HG03457 (cell line): ENCODE results near the gene AGO1.
"Not testable (repeated sequence)": the region's sequence is repeated elsewhere in the genome, so short reads cannot be mapped to it uniquely, and the experiment has no call there.

Experiments
- ATAC-seq: cut with Tn5 transposase; IDR thresholded peaks from one replicate; pipeline ENCODE4 v1.9.1; 2021; ENCODE audit warnings: moderate number of reproducible peaks; ENCODE audit not compliant: unreplicated experiment

The AGO1 gene

GRCh38 chr1:35869245-35869950 is 13.6 kb upstream of the AGO1 start:
- ATAC-seq = not testable (repeated sequence)

- no peak for ATAC-seq
Measured at GRCh38 chr1:35870651-35871309, 12.2 kb upstream of the AGO1 start.

- no peak for ATAC-seq
Measured at GRCh38 chr1:35873243-35873750, 9.7 kb upstream of the AGO1 start.

DNA sequence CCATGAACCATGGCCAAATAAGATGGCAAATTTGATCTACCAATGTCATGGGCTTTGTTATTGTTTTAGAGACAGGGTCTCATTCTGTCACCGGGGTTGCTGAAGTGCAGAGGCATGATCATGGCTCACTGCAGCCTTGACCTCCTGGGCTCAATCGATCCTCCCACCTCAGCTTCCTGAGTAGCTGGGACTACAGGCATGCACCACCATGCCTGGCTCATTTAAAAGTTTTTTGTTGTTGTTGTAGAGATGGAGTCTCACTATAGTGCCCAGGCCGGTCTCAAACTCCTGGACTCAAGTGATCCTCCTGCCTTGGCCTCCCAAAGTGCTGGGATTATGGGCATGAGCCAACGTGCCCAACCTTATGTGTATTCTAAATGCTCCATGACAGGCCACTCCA is 8.9 kb upstream of the AGO1 start:
- not testable (repeated sequence) for ATAC-seq

DNA sequence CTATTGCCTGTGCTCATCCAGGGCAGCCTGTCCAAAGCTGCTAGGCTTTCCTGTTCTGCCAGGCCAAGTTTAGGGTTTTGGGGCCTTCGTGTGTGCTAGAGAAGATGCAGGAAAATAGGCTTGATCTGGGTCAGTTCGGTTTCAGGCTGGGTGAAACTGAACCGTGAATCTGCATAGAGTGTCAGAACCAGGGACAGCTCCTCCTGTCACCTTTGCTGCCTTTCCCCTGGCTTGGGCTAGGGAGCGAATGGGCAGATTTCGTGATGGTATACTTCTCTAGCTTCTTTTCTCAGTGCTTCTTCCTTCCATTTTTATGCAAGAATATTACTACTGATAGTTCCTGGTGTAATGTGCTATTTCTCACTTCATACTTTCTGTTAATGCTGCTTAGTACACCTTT is 6.0 kb upstream of the AGO1 start:
- no peak for ATAC-seq

GRCh38 chr1:35881850-35882273 is 1.1 kb upstream of the AGO1 start:
- ATAC-seq = no peak

- no peak for ATAC-seq
Measured at GRCh38 chr1:35882586-35882944, 444 bp upstream of the AGO1 start.

DNA sequence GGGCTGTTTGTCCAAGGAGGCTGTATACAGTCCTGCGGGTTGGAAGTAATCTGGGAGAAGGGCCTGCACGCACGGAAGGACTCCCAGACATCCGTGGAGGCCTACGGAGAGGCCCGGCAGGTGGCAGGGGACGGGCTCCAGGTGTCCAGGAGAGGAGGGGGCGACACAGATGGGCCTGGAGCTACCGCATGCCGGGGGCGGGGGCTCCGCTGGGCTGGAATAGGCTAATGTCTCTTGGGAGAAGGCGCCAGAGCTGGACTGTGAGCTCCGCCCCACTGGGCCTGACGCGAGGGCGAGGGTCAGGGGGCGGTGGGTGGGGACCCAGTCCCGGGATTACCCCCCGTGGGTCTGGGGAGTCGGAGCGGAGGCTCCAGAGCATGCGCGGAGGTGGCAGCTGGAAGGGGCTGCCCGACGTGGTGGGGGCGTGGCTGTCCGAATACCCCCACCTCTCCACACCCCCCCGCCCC is 659 bp downstream of the AGO1 start:
- no peak for ATAC-seq

DNA sequence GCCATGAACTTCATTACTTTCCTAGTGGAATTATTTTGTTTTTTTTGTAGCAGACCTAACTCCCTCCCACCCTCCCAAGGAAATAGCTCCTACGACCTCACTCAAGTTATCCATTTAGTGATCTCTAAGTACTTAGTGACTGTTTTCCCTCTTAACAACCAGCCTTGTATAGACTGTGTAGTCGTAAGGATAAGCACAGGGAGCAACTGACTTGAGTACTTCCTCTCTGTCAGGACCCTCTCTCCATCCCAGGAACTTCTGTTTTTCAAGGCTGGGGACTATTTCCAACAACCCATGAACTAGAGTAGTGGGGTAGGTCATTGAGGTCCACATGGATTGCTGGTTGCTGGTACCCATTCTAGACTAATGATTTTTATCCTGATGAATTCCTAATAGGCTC is 1.9 kb downstream of the AGO1 start:
- no peak for ATAC-seq

DNA sequence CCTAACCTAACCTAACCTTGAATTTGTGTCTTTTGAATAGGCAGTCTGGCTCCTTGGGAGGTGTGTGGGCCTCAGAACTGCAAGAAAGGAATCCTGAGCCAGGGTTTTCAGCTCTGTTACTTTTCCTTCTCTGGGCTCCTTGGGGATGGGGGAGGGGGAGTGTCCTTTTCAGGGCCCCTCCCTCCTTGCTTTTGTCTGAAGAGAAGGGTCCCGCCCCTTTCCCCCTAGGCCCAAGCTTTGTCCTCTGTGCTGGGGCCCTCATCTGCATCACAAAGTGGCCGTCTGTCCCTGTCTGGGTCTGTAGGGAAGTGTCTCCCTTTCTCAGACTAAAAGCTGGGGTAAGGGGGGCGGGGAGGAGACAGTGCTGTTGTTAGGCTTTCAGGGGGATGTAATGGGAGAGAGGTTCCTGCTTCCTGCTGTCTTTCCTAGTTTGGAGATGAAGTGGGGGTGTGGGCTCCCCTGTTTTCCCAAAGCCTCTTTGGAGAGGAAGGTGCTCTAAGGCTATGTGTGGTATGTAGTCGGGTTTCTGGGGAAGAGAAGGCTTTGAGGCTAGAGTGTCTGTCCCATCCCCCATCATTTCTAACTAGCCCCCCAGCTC is 3.1 kb downstream of the AGO1 start:
- no peak for ATAC-seq

GRCh38 chr1:35886577-35887431 is 3.8 kb downstream of the AGO1 start:
- ATAC-seq = no peak

GRCh38 chr1:35887508-35887907 is 4.5 kb downstream of the AGO1 start:
- no peak for ATAC-seq

- no peak for ATAC-seq
Measured at GRCh38 chr1:35888255-35888654, 5.2 kb downstream of the AGO1 start.

DNA sequence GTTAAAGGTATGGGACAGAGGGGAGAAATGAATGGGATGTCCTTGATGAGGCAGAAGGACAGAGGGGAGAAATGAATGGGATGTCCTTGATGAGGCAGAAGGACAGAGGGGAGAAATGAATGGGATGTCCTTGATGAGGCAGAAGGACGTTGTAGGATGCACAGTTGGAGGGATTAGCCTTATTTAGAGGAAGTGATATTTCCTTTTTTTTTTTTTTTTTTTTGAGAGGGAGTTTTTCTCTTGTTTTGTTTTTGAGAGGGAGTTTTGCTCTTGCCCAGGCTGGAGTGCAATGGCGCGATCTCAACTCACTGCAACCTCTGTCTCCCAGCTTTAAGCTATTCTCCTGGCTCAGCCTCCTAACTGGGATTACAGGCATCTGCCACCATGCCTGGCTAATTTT is 6.0 kb downstream of the AGO1 start:
- not testable (repeated sequence) for ATAC-seq

- ATAC-seq = no peak
Measured at GRCh38 chr1:35893051-35893879, 10.3 kb downstream of the AGO1 start.

GRCh38 chr1:35894183-35894582 is 11.2 kb downstream of the AGO1 start:
- no peak for ATAC-seq

GRCh38 chr1:35894656-35895055 is 11.6 kb downstream of the AGO1 start:
- ATAC-seq = no peak

DNA sequence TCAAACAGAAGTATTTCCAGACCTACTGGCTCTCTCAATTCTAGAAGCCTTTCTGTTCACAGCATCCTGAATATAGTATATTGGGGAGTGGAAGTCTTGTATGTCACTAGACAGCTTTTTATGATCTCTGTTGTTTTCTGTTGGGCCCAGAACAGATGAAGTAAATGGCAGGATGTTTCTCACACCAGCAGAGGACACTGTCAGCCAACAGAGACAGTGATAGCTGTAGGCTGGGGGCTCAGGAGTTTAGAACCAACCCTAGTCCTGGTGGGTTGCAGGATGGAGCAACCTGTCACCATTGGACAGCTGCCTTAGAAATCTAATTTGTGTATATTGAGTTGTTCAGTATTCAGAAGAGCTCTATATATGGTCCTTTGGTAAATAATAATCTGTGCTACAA is 16.9 kb downstream of the AGO1 start:
- no peak for ATAC-seq

DNA sequence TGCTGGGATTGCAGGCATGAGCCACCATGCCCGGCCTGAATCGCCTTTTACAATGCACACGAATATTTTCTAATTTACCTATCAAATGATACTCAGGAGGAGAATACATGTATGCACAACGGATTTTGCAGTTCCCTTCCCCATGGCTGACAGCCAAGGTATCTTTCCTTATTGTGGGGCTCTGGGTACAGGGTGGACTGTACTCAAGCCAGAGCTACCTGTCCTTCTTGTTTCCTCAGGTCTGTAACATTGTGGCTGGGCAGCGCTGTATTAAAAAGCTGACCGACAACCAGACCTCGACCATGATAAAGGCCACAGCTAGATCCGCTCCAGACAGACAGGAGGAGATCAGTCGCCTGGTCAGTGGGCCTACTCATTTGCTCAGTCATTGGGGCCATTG is 18.2 kb downstream of the AGO1 start:
- no peak for ATAC-seq

GRCh38 chr1:35902671-35903070 is 19.7 kb downstream of the AGO1 start:
- ATAC-seq = no peak
